Left ventricle myocardium inferior (tissue), 1 donor: ENCODE data around the gene ATP5ME. TPM values are rescaled to one million over a fixed set of nuclear protein-coding genes. Genes with fewer than 3 reads are reported as not detected.
A peak's percentile ranks its signal among the peaks of the same experiment; 100 is the strongest.

Experiments used
- DNase-seq: peaks from one replicate; pipeline ENCODE4 v3.0.0-alpha.2; 2020
- H3K27ac ChIP-seq: fragments of 200-600 bp; replicated peaks from 2 replicates; pipeline ENCODE4 v1.8.0; 2021
- H3K27me3 ChIP-seq: fragments of 200-600 bp; 2 replicates; pipeline ENCODE4 v1.8.0; 2021; ENCODE audit warnings: low read depth
- H3K36me3 ChIP-seq: fragments of 200-600 bp; 2 replicates; pipeline ENCODE4 v1.8.0; 2021
- H3K4me1 ChIP-seq: fragments of 200-600 bp; 2 replicates; pipeline ENCODE4 v1.8.0; 2021
- H3K4me3 ChIP-seq: fragments of 200-600 bp; 2 replicates; pipeline ENCODE4 v1.8.0; 2021; ENCODE audit warnings: mild to moderate bottlenecking, moderate library complexity
- H3K9me3 ChIP-seq: fragments of 200-600 bp; replicated peaks from 2 replicates; pipeline ENCODE4 v1.8.0; 2021
- intact Hi-C: fragments of 100-400 bp; cut with micrococcal nuclease; formaldehyde crosslinking; loops from one replicate; pipeline ENCODE4 v1.11.0; 2022
- long read RNA-seq: library from polyadenylated mRNA; unstranded; transcript quantifications from one replicate; pipeline ENCODE4 v2.0.0, GENCODE V29; 2021
- total RNA-seq: library from RNA; stranded (reverse); fragmentation: NEBNext Ultra II Directional; extraction: Animal tissue kit (Norgen Biotek cat#: 25700); gene quantifications from one replicate; pipeline ENCODE4 v1.2.1, GENCODE V29; 2021
- TF ChIP-seq, protein P1 (sequence below): fragments of 200-600 bp; IDR thresholded peaks from 2 replicates; pipeline ENCODE4 v1.8.0; 2021; ENCODE audit warnings: antibody characterized with exemption, mild to moderate bottlenecking, borderline replicate concordance
- donor health status: DM: no; HTN: yes; CAD: no; lungs with severe emphysema.

Gene ATP5ME, protein sequence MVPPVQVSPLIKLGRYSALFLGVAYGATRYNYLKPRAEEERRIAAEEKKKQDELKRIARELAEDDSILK
- 914 TPM for total RNA-seq
- long read RNA-seq, transcript ATP5ME-202 (3 exons, 300 nt) = minor isoform, 33 of 603 reads
- long read RNA-seq, transcript ATP5ME-204 (2 exons, 247 nt) = minor isoform, 12 of 603 reads
- long read RNA-seq, transcript ATP5ME-201 (4 exons, 365 nt) = major isoform, 550 of 603 reads
- long read RNA-seq, partial matches to known transcripts = 2 of 603 reads
- long read RNA-seq, other reads (novel, unspliced or antisense) = 2 of 603 reads

DNA sequence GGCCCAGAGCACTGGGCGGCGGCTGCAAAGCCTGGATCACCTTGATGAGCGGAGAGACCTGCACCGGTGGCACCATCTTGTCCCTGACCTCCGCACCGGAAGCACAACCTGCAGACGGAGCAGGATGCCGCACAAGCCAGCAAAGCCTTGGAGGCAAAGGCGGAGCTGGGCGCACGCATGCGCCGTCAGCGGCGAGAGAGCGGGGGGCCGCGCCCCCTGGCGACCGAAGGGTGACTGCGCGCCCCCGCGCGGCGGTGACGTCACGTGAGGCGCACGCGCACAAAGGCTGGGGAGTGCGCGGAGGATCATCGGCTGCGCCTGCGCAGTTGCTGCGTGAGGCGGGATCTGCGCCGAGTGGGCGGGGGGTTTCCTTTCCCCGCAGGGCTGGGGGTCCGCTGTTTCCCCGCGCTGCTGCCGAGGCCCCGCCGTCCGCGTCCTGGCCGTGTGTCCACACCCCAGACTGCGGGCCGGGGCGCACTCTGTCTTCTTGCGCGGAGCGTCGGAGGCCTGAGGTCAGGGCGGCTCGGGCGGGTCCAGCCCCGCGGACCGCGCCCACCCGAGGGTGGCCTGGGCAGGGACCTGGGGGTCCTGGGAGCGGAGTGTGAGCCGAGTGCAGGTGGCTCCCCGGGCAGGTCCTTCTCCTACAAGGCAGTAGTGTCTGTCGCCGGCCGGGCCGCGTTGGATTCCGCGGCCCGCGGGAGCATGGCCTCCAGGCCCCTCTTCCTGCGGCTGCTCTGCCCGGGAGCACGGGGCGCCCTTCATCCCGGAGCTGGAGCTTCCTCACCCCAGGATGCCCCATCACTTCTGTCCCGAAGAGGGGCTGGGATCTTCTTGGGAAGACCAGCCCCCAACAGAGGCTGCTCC, at the start of gene ATP5ME, which contains the start of gene MYL5:
Gene ATP5ME, minus strand, starts transcription at position 105 of the 864 bp plus-strand sequence. Its CDS starts 29 bp downstream, at position 76.
Gene MYL5, plus strand, starts transcription at position 371 of the 864 bp plus-strand sequence. CDS start 3,485 bp downstream, outside the sequence.
- intact Hi-C loops = no loop called here
- H3K36me3 ChIP-seq = peaks cover 28% of the 10 kb centered on the region
- H3K9me3 ChIP-seq = no peaks in the 10 kb centered on the region
- H3K27me3 ChIP-seq = no peaks in the 10 kb centered on the region
- H3K27ac ChIP-seq = peak within 1 kb of the TSS; percentile 93
- H3K4me1 ChIP-seq = peaks cover 39% of the 10 kb centered on the region
- TF ChIP-seq, protein P1, sequence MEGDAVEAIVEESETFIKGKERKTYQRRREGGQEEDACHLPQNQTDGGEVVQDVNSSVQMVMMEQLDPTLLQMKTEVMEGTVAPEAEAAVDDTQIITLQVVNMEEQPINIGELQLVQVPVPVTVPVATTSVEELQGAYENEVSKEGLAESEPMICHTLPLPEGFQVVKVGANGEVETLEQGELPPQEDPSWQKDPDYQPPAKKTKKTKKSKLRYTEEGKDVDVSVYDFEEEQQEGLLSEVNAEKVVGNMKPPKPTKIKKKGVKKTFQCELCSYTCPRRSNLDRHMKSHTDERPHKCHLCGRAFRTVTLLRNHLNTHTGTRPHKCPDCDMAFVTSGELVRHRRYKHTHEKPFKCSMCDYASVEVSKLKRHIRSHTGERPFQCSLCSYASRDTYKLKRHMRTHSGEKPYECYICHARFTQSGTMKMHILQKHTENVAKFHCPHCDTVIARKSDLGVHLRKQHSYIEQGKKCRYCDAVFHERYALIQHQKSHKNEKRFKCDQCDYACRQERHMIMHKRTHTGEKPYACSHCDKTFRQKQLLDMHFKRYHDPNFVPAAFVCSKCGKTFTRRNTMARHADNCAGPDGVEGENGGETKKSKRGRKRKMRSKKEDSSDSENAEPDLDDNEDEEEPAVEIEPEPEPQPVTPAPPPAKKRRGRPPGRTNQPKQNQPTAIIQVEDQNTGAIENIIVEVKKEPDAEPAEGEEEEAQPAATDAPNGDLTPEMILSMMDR = peak; percentile 92
- peak; percentile 96 for DNase-seq
- H3K4me3 ChIP-seq = peak within 1 kb of the TSS; percentile 87

DNA sequence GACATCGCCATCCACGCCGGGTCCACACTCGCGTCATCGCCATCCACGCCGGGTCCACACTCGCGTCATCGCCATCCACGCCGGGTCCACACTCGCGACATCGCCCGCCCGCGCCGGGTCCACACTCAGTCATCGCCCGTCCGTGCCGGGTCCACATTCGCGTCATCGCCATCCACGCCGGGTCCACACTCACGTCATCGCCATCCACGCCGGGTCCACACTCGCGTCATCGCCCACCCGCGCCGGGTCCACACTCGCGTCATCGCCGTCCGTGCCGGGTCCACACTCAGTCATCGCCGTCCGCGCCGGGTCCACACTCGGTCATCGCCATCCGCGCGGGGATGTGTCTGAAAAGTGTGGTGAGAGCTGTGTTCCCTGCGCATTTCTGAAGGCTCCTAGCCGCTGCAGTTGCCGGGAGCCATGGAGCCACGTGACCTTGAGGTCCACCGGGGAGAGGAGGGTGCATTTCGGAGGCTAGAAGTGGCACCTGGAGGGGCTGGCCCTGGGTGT, 48.8 kb upstream of the ATP5ME start:
- no peak for DNase-seq
- intact Hi-C loops = no loop called here
- Histone ChIP-seq H3K4me1 (peaks cover 49% of the 10 kb centered on the region), H3K9me3 (no peaks in the 10 kb centered on the region), H3K36me3 (peaks cover 2% of the 10 kb centered on the region), H3K27me3 (no peaks in the 10 kb centered on the region), H3K4me3 (no peak overlapping the region), H3K27ac (no peak overlapping the region)
- TF ChIP-seq, protein P1 = no peak

DNA sequence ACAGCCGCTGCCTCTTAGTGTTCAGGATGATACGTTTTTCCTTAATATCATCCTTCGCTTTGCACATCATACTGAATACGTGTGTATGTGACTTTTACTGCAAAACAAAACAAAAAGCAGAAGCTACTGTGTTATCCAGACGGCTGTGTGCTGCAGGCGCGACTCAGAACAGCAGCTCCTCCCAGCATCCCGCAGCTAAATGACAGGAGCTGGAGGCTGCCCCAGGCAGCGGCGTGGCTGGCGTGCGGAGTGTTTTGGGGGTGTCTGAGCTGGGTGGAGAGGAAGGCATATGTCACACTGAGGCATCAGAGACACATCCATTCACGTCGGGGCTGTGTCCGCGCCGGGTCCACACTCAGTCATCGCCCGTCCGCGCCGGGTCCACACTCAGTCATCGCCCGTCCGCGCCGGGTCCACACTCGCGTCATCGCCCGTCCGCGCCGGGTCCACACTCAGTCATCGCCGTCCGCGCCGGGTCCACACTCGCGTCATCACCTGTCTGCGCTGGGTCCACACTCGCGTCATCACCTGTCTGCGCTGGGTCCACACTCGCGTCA, 48.2 kb upstream of the ATP5ME start:
- no peaks in the 10 kb centered on the region for H3K9me3 ChIP-seq
- TF ChIP-seq, protein P1 = no peak
- peaks cover 56% of the 10 kb centered on the region for H3K4me1 ChIP-seq
- no peaks in the 10 kb centered on the region for H3K27me3 ChIP-seq
- DNase-seq = no peak
- no peak overlapping the region for H3K4me3 ChIP-seq
- intact Hi-C loops = no loop called here
- no peak overlapping the region for H3K27ac ChIP-seq
- peaks cover 2% of the 10 kb centered on the region for H3K36me3 ChIP-seq

DNA sequence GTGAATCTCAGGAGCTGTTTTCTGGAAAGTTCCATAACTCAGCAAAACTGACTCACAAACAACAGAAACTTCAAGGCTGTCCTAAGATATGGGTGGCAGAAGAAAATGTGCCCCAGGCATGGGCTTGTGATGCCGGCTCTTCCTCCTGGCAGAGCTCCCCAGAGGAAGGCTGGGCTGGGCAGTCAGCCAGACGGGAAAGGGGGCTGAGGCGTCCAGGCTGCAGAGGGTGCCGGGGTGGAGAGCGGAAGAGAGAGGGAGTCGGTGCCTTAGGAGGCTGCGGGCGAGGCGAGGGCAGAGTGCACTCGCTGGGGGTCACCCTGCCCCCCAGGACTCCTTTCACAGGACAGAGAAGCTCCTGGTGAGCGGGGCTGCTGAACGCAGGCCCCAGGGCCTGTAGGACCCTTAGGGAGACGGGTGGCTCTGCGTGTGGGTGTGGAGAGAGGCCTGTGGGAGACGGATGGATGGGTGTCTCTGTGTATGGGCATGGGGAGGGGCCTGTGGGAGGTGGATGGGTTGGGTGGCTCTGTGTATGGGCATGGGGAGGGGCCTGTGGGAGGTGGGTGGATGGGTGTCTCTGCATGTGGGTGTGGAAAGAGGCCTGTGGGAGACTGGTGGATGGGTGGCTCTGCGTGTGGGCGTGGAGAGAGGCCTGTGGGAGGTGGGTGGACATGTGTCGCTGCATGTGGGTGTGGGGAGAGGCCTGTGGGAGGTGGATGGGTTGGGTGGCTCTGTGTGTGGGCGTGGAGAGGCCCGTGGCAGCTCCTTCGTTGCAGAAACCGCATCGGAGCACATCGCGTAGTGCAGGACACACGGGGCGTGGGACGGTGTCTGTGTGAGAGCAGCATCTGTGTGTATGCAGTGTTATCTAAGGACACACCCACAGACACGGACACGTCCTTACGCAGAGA, 47.4 kb upstream of the ATP5ME start:
- H3K9me3 ChIP-seq = no peaks in the 10 kb centered on the region
- no peaks in the 10 kb centered on the region for H3K27me3 ChIP-seq
- H3K27ac ChIP-seq = peak overlapping the region; percentile 20
- no peak overlapping the region for H3K4me3 ChIP-seq
- H3K4me1 ChIP-seq = peaks cover 52% of the 10 kb centered on the region
- peaks cover 2% of the 10 kb centered on the region for H3K36me3 ChIP-seq
- intact Hi-C loops = no loop called here
- DNase-seq = no peak
- TF ChIP-seq, protein P1 = no peak
